ENCODE measurements around the gene WIZ. TPM values are rescaled to one million over a fixed set of nuclear protein-coding genes. Genes with fewer than 3 reads are reported as not detected.
A peak's percentile ranks its signal among the peaks of the same experiment; 100 is the strongest.
"Not testable (repeated sequence)": the region's sequence is repeated elsewhere in the genome, so short reads cannot be mapped to it uniquely, and the experiment has no call there.

The WIZ gene
- total RNA-seq, 1 experiment from 2014 or later: 31.9 TPM

DNA sequence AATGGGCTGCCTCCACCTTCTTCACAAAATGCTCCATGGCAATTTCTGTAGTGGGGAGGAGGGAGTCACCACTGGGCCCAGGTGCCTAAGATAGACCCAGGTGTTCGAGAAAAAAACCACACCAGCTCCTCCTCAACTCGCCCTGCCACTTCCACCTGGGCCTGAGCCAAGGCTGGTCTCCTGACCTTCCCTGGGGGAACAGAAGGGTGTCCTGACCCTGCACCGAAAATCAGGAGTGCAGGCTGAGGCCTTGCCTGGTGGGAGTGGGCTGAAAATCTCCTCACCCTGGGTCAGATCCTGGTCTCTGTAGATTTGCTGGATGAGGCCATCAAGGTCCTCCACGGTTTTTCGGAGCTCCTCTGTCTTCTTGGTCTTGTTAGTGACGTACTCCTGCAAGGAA is 52.5 kb downstream of the WIZ start:
- Mint-ChIP-seq H3K4me3 (ENCODE audit: low read depth, unreplicated experiment) (no peak overlapping the region), H3K4me1 (ENCODE audit: low read depth, unreplicated experiment) (no peaks in the 10 kb centered on the region), H3K9me3 (ENCODE audit: low read depth, unreplicated experiment) (no peaks in the 10 kb centered on the region), H3K27me3 (ENCODE audit: unreplicated experiment) (no peaks in the 10 kb centered on the region), H3K27ac (ENCODE audit: unreplicated experiment) (no peak overlapping the region), H3K36me3 (ENCODE audit: insufficient read depth, unreplicated experiment) (peaks cover 54% of the 10 kb centered on the region)
- DNase-seq: no peak
- intact Hi-C loops (cut with micrococcal nuclease; ENCODE audit: unreplicated experiment): no loop called here
- TF ChIP-seq, protein P1, sequence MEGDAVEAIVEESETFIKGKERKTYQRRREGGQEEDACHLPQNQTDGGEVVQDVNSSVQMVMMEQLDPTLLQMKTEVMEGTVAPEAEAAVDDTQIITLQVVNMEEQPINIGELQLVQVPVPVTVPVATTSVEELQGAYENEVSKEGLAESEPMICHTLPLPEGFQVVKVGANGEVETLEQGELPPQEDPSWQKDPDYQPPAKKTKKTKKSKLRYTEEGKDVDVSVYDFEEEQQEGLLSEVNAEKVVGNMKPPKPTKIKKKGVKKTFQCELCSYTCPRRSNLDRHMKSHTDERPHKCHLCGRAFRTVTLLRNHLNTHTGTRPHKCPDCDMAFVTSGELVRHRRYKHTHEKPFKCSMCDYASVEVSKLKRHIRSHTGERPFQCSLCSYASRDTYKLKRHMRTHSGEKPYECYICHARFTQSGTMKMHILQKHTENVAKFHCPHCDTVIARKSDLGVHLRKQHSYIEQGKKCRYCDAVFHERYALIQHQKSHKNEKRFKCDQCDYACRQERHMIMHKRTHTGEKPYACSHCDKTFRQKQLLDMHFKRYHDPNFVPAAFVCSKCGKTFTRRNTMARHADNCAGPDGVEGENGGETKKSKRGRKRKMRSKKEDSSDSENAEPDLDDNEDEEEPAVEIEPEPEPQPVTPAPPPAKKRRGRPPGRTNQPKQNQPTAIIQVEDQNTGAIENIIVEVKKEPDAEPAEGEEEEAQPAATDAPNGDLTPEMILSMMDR (IDR thresholded peaks at IDR 0.05; ENCODE audit: unreplicated experiment): no peak
- BruUV-seq (replicated peaks): no TSS peak
- CTCF ChIA-PET: no interaction called here

- BruUV-seq (replicated peaks): no TSS peak
- intact Hi-C loops (cut with micrococcal nuclease; ENCODE audit: unreplicated experiment): no loop called here
- no peak overlapping the region for H3K27ac Mint-ChIP-seq (ENCODE audit: unreplicated experiment)
- no peak overlapping the region for H3K4me3 Mint-ChIP-seq (ENCODE audit: low read depth, unreplicated experiment)
- CTCF ChIA-PET: no interaction called here
- no peaks in the 10 kb centered on the region for H3K9me3 Mint-ChIP-seq (ENCODE audit: low read depth, unreplicated experiment)
- no peaks in the 10 kb centered on the region for H3K4me1 Mint-ChIP-seq (ENCODE audit: low read depth, unreplicated experiment)
- H3K36me3 Mint-ChIP-seq (ENCODE audit: insufficient read depth, unreplicated experiment): peaks cover 54% of the 10 kb centered on the region
- TF ChIP-seq, protein P1 (IDR thresholded peaks at IDR 0.05; ENCODE audit: unreplicated experiment): no peak
- no peaks in the 10 kb centered on the region for H3K27me3 Mint-ChIP-seq (ENCODE audit: unreplicated experiment)
- no peak for DNase-seq
Measured at GRCh38 chr19:15396436-15396835, 53.3 kb downstream of the WIZ start.

GRCh38 chr19:15395251-15395650 is 54.5 kb downstream of the WIZ start:
- CTCF ChIA-PET; H3K4me3 Mint-ChIP-seq (ENCODE audit: low read depth, unreplicated experiment); BruUV-seq (replicated peaks); H3K27ac Mint-ChIP-seq (ENCODE audit: unreplicated experiment); DNase-seq; H3K27me3 Mint-ChIP-seq (ENCODE audit: unreplicated experiment); H3K4me1 Mint-ChIP-seq (ENCODE audit: low read depth, unreplicated experiment); intact Hi-C loops (cut with micrococcal nuclease; ENCODE audit: unreplicated experiment); H3K9me3 Mint-ChIP-seq (ENCODE audit: low read depth, unreplicated experiment): not testable (repeated sequence)
- peaks cover 49% of the 10 kb centered on the region for H3K36me3 Mint-ChIP-seq (ENCODE audit: insufficient read depth, unreplicated experiment)

DNA sequence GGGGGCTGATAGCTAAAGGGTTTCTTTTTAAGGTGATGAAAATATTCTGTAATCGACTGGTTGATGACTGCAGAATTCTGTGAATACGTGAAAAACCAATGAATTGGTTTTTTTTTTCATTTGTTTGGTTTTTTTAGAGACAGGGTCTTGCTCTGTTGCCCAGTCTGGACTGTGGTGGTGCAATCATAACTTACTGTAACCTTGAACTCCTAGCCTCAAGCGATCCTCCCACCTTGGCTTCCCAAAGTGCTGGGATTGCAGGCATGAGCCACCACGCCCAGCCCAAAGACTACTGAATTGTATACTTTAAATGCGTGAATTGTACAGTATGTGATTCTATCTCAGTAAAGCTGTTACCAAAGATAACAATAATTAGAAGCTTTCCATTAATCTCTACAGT is 55.3 kb downstream of the WIZ start:
- BruUV-seq (replicated peaks): TSS peak; percentile 11
- Mint-ChIP-seq H3K4me1 (ENCODE audit: low read depth, unreplicated experiment) (no peaks in the 10 kb centered on the region), H3K36me3 (ENCODE audit: insufficient read depth, unreplicated experiment) (peaks cover 41% of the 10 kb centered on the region), H3K9me3 (ENCODE audit: low read depth, unreplicated experiment) (no peaks in the 10 kb centered on the region), H3K27ac (ENCODE audit: unreplicated experiment) (no peak overlapping the region), H3K4me3 (ENCODE audit: low read depth, unreplicated experiment) (no peak overlapping the region), H3K27me3 (ENCODE audit: unreplicated experiment) (no peaks in the 10 kb centered on the region)
- CTCF ChIA-PET: no interaction called here
- intact Hi-C loops (cut with micrococcal nuclease; ENCODE audit: unreplicated experiment): no loop called here
- TF ChIP-seq, protein P1 (IDR thresholded peaks at IDR 0.05; ENCODE audit: unreplicated experiment): no peak
- DNase-seq: no peak

DNA sequence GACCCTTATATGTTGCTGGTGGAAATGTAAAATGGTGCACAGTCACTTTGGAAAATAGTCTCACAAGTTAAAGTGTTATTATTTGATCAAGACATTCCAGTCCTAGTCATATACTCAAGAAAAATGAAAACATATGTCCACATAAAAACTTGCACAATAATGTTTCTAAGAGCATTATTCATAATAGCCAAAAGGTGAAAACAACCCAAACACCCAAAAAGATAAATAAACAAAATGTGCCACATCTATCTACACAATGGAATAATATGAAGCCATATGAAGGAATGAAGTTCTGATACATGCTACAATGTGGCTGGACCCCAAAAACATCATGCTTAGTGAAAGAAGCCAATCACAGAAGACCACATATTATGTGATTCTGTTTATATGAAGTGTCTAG is 55.8 kb downstream of the WIZ start:
- Mint-ChIP-seq H3K9me3 (ENCODE audit: low read depth, unreplicated experiment) (no peaks in the 10 kb centered on the region), H3K27ac (ENCODE audit: unreplicated experiment) (no peak overlapping the region), H3K27me3 (ENCODE audit: unreplicated experiment) (no peaks in the 10 kb centered on the region), H3K4me3 (ENCODE audit: low read depth, unreplicated experiment) (no peak overlapping the region), H3K36me3 (ENCODE audit: insufficient read depth, unreplicated experiment) (peaks cover 43% of the 10 kb centered on the region), H3K4me1 (ENCODE audit: low read depth, unreplicated experiment) (no peaks in the 10 kb centered on the region)
- DNase-seq: no peak
- BruUV-seq (replicated peaks): no TSS peak
- CTCF ChIA-PET: no interaction called here
- TF ChIP-seq, protein P1 (IDR thresholded peaks at IDR 0.05; ENCODE audit: unreplicated experiment): no peak
- intact Hi-C loops (cut with micrococcal nuclease; ENCODE audit: unreplicated experiment): no loop called here
